Sigmoid colon (tissue), 7 donors: ENCODE data around the gene PPIAL4G. TPM values are rescaled to one million over a fixed set of nuclear protein-coding genes. Genes with fewer than 3 reads are reported as not detected.
"Not testable (repeated sequence)": the region's sequence is repeated elsewhere in the genome, so short reads cannot be mapped to it uniquely, and the experiment has no call there.

Source experiments
- DNase-seq: peaks from one replicate; pipeline ENCODE4 v3.0.0-alpha.2; 2019
- H3K27ac ChIP-seq, 4 donors: fragments of 200-600 bp; sonication (generic); one replicate each; pipeline ENCODE4 v1.5.1; 2016 to 2019; ENCODE audit warnings: mild to moderate bottlenecking in 1 of 4
- H3K27me3 ChIP-seq, 3 donors: fragments of 200-600 bp; sonication (generic); one replicate each; pipeline ENCODE4 v1.5.1; 2019; ENCODE audit warnings: mild to moderate bottlenecking in 1 of 3
- H3K36me3 ChIP-seq, 4 donors: fragments of 200-600 bp; sonication (generic); one replicate each; pipeline ENCODE4 v1.5.1; 2016 to 2019
- H3K4me1 ChIP-seq, 4 donors: fragments of 200-600 bp; sonication (generic); one replicate each; pipeline ENCODE4 v1.5.1; 2017 to 2019
- H3K4me3 ChIP-seq, 4 donors: fragments of 200-600 bp; sonication (generic); one replicate each; pipeline ENCODE4 v1.5.1; 2017 to 2019; ENCODE audit warnings: mild to moderate bottlenecking in 2 of 4, moderate library complexity in 1 of 4
- H3K9me3 ChIP-seq, 4 donors: fragments of 200-600 bp in 3 of 4; sonication (generic) in 3 of 4; one replicate each; pipeline versions ENCODE4 v1.5.1 to v1.6.1; 2013 to 2019
- POLR2AphosphoS5 ChIP-seq, 4 donors: sonication (generic); formaldehyde crosslinking; IDR thresholded peaks; one replicate each; pipeline ENCODE4 v1.6.1; 2017; ENCODE audit warnings: antibody characterized with exemption in 4 of 4
- WGBS, 2 donors: extraction: QIAGEN DNeasy Blood & Tissue Kit; methylation state at CpG; one replicate each; pipeline ENCODE4 v1.1.7; 2013; 5-methylcytosine and 5-hydroxymethylcytosine counted together
- intact Hi-C: fragments of 100-400 bp; cut with DNase I; formaldehyde crosslinking; loops from one replicate; pipeline ENCODE4 v1.15.1; 2023
- polyA plus RNA-seq, 3 donors: library from polyadenylated mRNA; stranded (reverse); fragments of 200-250 nt; gene quantifications; one replicate each; pipeline ENCODE4 v1.2.3, GENCODE V29; 2013
- total RNA-seq, 4 donors: library from RNA; depleted of rRNA; stranded (reverse); fragments of >200 nt; gene quantifications; one replicate each; pipeline ENCODE4 v1.1.0, GENCODE V29; 2016
- donor health status: healthy with polysubstance abuse.
- donor health status: Bipolar disorder and iron deficiency.
- donor health status: healthy.

PPIAL4G gene
- total and polyA plus RNA-seq, 7 donors: 0.09 to 0.28 (median 0.14) TPM; not detected in 4

DNA sequence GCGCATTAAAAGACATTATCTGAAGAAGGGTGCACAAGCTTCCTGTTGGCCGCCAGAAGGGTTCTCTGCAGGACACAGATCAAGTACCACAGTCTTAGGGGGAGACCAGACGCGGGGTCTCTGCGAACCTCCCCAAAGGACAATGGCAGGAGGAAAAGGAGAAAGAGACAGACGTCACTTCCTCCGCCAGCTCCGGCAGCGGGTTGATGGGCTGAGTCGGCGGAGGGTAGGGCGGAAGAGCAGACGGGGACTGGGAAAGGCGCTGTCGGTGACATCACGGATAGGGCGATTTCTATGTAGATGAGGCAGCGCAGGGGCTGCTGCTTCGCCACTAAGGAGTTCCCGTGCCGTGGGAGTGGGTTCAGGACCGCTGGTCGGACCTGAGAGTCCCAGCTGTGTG is 39.0 kb upstream of the PPIAL4G start:
- H3K36me3 ChIP-seq, H3K27me3 ChIP-seq, H3K4me1 ChIP-seq, H3K9me3 ChIP-seq, intact Hi-C loops: not testable (repeated sequence)
- Histone ChIP-seq H3K4me3 (peak overlapping the region in 3 of 4 donors; percentile 43 to 49 (median 47)), H3K27ac (peak overlapping the region; percentile 79 to 82 (median 80))
- TF ChIP-seq POLR2AphosphoS5 (IDR thresholded peaks at IDR 0.05): peak in 1 of 4 donors; percentile 10
- DNase-seq: peak; percentile 94
- WGBS, 2 donors: 1% methylated on average over 17 to 20 of the region's 23 CpGs

DNA sequence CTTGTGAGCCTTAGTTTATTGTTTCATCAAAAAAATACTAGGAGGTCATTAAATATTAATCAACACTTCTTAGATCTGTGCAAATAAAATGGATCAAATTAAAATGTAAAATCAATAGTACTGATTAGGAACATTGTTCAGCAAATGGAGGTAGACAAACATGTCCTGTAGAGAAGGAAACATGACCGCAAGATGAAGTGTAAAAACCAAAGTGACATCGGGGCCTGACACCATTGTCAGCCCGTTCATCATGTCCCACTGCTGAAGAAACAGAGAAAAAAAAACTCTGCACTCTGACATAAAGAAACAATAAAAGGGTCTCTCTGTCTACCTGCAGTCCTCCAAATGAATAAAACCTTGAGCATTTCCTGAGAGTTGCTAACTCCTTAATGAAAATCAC is 31.2 kb upstream of the PPIAL4G start:
- no CpG with 5 or more reads among the region's 3 CpGs for WGBS, 2 donors
- H3K9me3 ChIP-seq, H3K27ac ChIP-seq, intact Hi-C loops, H3K4me1 ChIP-seq, H3K36me3 ChIP-seq, H3K27me3 ChIP-seq, H3K4me3 ChIP-seq, DNase-seq: not testable (repeated sequence)

DNA sequence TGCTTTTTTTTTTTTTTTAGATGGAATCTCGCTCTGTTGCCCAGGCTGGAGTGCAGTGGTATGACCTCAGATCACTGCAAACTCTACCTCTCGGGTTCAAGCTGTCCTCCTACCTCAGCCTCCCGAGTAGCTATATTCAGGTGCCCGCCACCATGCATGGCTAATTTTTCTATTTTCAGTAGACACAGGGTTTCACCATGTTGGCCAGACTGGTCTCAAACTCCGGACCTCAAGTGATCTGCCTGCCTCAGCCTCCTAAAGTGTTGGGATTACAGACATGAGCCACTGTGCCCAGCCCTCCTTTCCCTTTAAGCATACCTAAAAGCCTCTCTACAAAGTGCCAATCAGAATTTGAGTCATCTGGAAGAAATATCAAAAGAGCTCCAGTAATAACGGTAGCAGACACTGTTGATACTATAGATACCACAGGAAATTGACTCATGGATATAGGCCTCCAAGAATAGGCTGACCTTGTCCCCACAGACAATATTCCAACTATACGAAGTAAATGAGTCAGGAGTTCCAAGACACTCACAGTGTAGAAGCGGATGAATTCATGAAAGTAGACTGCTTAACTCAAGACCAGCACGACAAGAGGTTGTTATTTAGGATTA is 29.6 kb upstream of the PPIAL4G start:
- H3K27me3 ChIP-seq, DNase-seq, H3K9me3 ChIP-seq, H3K4me1 ChIP-seq, H3K36me3 ChIP-seq, H3K27ac ChIP-seq, intact Hi-C loops, H3K4me3 ChIP-seq: not testable (repeated sequence)
- WGBS, 2 donors: 79 to 85% methylated on average over 9 of the region's 9 CpGs

DNA sequence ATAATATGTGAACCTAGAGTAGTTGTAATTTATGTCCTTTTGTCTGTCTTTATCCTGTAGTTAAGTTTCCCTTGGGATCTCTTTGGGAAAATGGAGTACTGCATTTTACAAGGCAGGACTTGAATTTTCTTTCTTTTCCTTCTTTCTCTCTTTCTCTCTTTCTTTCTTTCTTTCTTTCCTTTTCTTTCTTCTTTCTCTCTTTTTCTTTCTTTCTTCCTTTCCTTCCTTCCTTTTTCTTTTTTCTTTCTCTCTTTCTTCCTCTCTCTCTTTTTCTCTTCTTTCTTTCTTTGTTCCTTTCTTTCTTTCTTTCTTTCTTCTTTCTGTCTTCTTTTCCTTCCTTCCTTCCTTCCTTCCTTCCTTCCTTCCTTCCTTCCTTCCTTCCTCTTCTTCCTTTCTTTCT is 10.8 kb upstream of the PPIAL4G start:
- H3K27ac ChIP-seq, H3K4me3 ChIP-seq, DNase-seq, H3K9me3 ChIP-seq, intact Hi-C loops, H3K36me3 ChIP-seq, H3K4me1 ChIP-seq, H3K27me3 ChIP-seq: not testable (repeated sequence)

DNA sequence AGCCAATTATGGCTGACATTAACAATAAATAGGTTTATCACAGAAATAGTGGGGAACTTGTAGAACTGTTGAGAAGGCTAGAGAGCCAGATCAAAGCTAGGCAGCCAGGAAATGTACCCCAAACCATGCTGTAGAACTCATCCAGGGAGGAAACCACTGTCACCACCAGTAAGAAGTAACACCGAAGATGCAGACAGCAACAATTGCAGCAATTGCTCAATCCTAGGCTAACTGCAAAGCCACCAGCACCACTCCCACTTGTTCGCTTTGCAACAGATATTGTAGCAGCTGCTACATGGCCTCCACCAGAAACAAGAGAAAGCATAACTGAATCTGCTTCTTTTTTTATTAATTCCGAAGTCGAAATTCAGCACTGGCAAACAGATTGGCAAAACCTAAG is 2.0 kb downstream of the PPIAL4G start:
- H3K27ac ChIP-seq, H3K4me3 ChIP-seq, H3K4me1 ChIP-seq, H3K9me3 ChIP-seq, H3K36me3 ChIP-seq, H3K27me3 ChIP-seq, intact Hi-C loops, DNase-seq: not testable (repeated sequence)
- 57 to 71% methylated on average over 2 of the region's 4 CpGs for whole genome bisulfite sequencing, 2 donors

DNA sequence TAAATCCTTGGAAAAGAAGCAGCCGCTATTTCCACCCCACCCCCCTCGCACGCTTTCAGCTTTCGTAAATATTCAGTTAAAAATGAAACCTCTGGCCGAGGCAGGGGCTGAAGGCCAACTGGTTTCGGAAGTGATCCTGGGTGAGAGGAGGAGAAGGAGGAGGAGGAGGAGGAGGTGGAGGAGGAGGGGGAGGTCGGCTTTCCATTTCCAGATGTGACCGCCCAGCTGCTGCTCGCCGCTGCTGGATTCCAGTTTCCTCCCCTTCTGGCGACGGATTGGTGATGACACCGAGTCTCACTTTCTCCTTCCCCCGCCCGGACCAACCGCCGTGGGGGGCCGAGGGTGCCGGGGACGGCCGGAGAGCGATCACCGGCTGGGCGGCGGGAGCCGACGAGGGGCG is 23.4 kb downstream of the PPIAL4G start:
- intact Hi-C loops, H3K27me3 ChIP-seq, DNase-seq, H3K9me3 ChIP-seq, H3K4me1 ChIP-seq, H3K36me3 ChIP-seq: not testable (repeated sequence)
- Histone ChIP-seq H3K27ac (peak overlapping the region; percentile 81 to 89 (median 86)), H3K4me3 (peak overlapping the region; percentile 55 to 77 (median 68))
- WGBS, 2 donors: 0% methylated on average over 5 of the region's 28 CpGs

DNA sequence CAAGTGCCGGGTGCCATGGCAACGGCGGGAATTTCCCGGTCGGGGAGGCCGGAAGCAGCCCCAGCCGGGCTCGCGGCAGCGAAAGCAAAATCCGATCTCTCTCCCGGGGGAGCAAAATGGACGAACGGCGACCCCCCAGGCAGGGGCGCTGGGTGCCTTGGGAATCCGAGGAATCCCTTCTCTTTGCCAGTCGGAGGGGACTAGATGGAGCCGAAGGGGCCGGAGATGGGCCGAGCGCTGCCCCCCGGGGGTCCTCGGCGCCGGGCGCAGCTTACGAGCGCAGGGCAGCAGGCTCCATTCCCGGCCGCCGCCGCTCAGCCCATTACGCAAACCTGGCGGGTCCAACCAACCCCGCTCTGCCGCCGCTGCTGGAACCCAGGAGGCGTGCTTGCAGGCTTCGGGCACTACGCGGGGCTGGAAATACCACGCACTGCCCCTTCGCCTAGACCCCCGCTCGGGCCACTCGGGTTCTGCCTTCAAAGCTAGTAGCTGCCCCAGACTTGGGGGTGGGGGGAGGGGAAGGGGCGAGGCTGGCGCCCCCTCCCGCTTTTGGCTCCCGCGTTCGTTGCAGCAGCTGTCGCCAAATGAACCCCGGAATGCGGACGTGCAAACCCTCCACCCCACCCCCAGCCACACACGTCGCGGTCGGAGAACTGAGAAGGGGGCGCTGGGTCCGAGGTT is 24.1 kb downstream of the PPIAL4G start:
- peak overlapping the region; percentile 55 to 77 (median 68) for H3K4me3 ChIP-seq
- H3K27me3 ChIP-seq, H3K9me3 ChIP-seq, intact Hi-C loops, H3K4me1 ChIP-seq, H3K36me3 ChIP-seq: not testable (repeated sequence)
- 0% methylated on average over 59 to 60 of the region's 63 CpGs for WGBS, 2 donors
- peak; percentile 84 for DNase-seq
- peak overlapping the region; percentile 81 to 89 (median 86) for H3K27ac ChIP-seq

DNA sequence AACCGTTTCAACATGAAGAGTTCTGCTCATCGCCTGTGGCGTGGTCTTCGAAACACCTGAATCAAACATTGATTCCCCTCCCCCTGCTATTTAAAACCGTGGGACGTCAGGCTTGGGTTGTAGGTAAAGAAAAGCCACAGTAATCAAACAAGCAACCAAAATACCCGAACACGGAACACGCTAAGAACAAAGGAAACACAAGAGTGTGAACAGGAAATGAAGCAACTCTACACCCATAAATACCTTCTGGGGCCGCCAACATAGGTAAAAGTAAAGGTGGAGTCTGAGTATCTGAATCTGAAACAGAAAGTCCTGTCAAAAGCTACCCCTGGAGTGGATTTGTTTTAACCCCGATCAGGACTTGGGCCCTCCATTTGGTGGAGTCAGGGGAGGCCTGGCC is 24.7 kb downstream of the PPIAL4G start:
- H3K27me3 ChIP-seq, H3K36me3 ChIP-seq, DNase-seq, intact Hi-C loops, H3K4me1 ChIP-seq, H3K9me3 ChIP-seq: not testable (repeated sequence)
- 0 to 1% methylated on average over 10 of the region's 11 CpGs for WGBS, 2 donors
- H3K27ac ChIP-seq: peak overlapping the region; percentile 81 to 89 (median 86)
- peak overlapping the region; percentile 55 to 77 (median 68) for H3K4me3 ChIP-seq

DNA sequence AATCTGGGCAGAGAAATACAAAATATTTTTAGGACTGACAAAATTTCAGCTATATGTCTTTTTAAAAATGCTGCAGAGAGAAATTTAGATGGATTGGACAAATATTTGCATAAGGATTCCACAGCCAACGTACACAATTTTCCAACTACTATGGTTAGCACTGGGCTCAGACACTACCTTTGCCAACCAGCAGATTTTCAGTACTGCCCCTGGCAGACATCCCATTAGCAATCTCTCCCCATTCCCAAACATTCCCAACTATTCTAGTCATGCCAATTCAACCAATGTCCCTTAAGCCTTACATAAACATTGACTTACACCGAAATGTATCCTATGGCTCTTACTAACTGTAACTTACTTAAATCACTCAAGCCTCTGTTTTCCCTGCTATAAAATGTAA is 30.3 kb downstream of the PPIAL4G start:
- intact Hi-C loops, DNase-seq, H3K4me3 ChIP-seq, H3K9me3 ChIP-seq, H3K36me3 ChIP-seq, H3K27me3 ChIP-seq, H3K4me1 ChIP-seq: not testable (repeated sequence)
- 32 to 64% methylated on average over 2 of the region's 2 CpGs for WGBS, 2 donors
- peak overlapping the region in 1 of 4 donors; percentile 18 for H3K27ac ChIP-seq

DNA sequence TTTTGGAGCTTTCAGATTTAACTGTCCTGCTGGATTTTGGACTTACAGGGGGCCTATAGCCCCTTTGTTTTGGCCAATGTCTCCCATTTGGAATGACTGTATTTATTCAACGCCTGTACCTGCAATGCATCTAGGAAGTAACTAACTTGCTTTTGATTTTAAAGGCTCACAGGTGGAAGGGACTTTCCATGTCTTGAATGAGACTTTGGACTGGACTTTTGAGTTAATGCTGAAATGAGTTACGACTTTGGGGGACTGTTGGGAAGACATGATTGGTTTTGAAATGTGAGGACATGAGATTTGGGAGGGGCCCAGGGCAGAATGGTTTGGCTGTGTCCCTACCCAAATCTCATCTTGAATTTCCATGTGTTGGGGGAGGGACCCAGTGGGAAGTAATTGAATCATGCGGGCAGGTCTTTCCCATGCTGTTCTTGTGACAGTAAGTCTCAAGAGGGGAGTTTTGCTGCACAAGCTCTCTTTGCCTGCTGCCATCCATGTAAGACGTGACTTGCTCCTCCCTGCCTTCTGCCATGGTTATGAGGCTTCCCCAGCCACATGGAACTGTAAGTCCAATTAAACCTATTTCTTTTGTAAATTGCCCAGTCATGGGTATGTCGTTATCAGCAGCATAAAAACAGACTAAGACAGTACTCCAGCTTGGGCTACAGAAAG is 43.3 kb downstream of the PPIAL4G start:
- H3K9me3 ChIP-seq, intact Hi-C loops, DNase-seq, H3K27me3 ChIP-seq, H3K27ac ChIP-seq, H3K4me3 ChIP-seq, H3K36me3 ChIP-seq, H3K4me1 ChIP-seq: not testable (repeated sequence)
- WGBS, 2 donors: 67 to 88% methylated on average over 5 of the region's 5 CpGs
